Gastroesophageal sphincter (tissue), 3 donors: ENCODE measurements around the gene CELF2.

Experiments
- CTCF ChIP-seq, 4 experiments: fragments of 200-600 bp in 2 of 4; fragments of 450-650 bp in 2 of 4; sonication (generic) in 1 of 4; IDR thresholded peaks; one replicate each; pipeline ENCODE4 v1.5.1; 2017 to 2019; ENCODE audit warnings: antibody characterized with exemption in 4 of 4, mild to moderate bottlenecking in 2 of 4, moderate library complexity in 2 of 4
- POLR2AphosphoS5 ChIP-seq: sonication (generic); formaldehyde crosslinking; IDR thresholded peaks from one replicate; pipeline ENCODE4 v1.6.1; 2017; ENCODE audit warnings: antibody characterized with exemption

- TF ChIP-seq CTCF (IDR thresholded peaks at IDR 0.05) (no peak), POLR2AphosphoS5 (no peak)
These were observed 17.1 kb downstream of the CELF2 start for GRCh38 chr10:11034762-11035161.
